Esophagus muscularis mucosa (tissue), 4 donors: Measurements from ENCODE around the gene CHAF1A. TPM values are rescaled to one million over a fixed set of nuclear protein-coding genes. Genes with fewer than 3 reads are reported as not detected.

Experiments
- DNase-seq: peaks from one replicate; pipeline ENCODE4 v3.0.0-alpha.2; 2017; ENCODE audit errors: extremely low spot score
- H3K27ac ChIP-seq, 4 donors: fragments of 200-600 bp; sonication (generic); replicated peaks in 1 of 4; 1 replicate in 3 of 4; 2 replicates in 1 of 4; pipeline ENCODE4 v1.5.1; 2016 to 2019; ENCODE audit warnings: mild to moderate bottlenecking in 1 of 4
- H3K27me3 ChIP-seq, 4 donors: fragments of 200-600 bp; sonication (generic); one replicate each; pipeline versions ENCODE4 v1.5.1 to v1.6.0; 2016 to 2019
- H3K36me3 ChIP-seq, 4 donors: fragments of 200-600 bp; sonication (generic); one replicate each; pipeline ENCODE4 v1.5.1; 2016 to 2019
- H3K4me1 ChIP-seq, 4 donors: fragments of 200-600 bp; sonication (generic); one replicate each; pipeline ENCODE4 v1.5.1; 2016 to 2019
- H3K4me3 ChIP-seq, 4 donors: fragments of 200-600 bp; sonication (generic); 1 replicate in 2 of 4; 2 replicates in 2 of 4; pipeline ENCODE4 v1.5.1; 2016 to 2019; ENCODE audit warnings: mild to moderate bottlenecking in 4 of 4, moderate library complexity in 1 of 4
- H3K9me3 ChIP-seq, 4 donors: fragments of 200-600 bp; sonication (generic); 1 replicate in 3 of 4; 2 replicates in 1 of 4; pipeline ENCODE4 v1.5.1; 2016 to 2019
- EP300 ChIP-seq: sonication (generic); formaldehyde crosslinking; IDR thresholded peaks from one replicate; pipeline ENCODE4 v1.6.1; 2017; ENCODE audit warnings: antibody characterized with exemption
- POLR2A ChIP-seq: fragments of 450-650 bp; IDR thresholded peaks from one replicate; pipeline ENCODE4 v1.6.1; 2017; ENCODE audit warnings: antibody characterized with exemption, moderate library complexity, mild to moderate bottlenecking, low read depth
- POLR2AphosphoS5 ChIP-seq, 2 donors: sonication (generic); formaldehyde crosslinking; IDR thresholded peaks; one replicate each; pipeline ENCODE4 v1.6.1; 2017; ENCODE audit warnings: antibody characterized with exemption in 2 of 2
- WGBS: methylation state at CpG from one replicate; pipeline ENCODE4 v1.1.5; 2018; 5-methylcytosine and 5-hydroxymethylcytosine counted together
- intact Hi-C: fragments of 100-400 bp; cut with DNase I; formaldehyde crosslinking; loops from one replicate; pipeline ENCODE4 v1.15.1; 2023
- total RNA-seq, 4 donors: library from RNA; depleted of rRNA; stranded (reverse); fragments of >200 nt; gene quantifications; one replicate each; pipeline versions ENCODE4 v1.1.0 to v1.2.1, GENCODE V29; 2016
- TF ChIP-seq, protein P1 (sequence below), 3 experiments: fragments of 200-600 bp in 2 of 3; fragments of 450-650 bp in 1 of 3; sonication (generic) in 2 of 3; IDR thresholded peaks; one replicate each; pipeline ENCODE4 v1.5.1; 2017 to 2019; ENCODE audit warnings: antibody characterized with exemption in 3 of 3, mild to moderate bottlenecking in 2 of 3, moderate library complexity in 1 of 3

CHAF1A gene
- total RNA-seq, 4 donors from 2014 or later = 4.6 to 14.6 (median 7.6) TPM

DNA sequence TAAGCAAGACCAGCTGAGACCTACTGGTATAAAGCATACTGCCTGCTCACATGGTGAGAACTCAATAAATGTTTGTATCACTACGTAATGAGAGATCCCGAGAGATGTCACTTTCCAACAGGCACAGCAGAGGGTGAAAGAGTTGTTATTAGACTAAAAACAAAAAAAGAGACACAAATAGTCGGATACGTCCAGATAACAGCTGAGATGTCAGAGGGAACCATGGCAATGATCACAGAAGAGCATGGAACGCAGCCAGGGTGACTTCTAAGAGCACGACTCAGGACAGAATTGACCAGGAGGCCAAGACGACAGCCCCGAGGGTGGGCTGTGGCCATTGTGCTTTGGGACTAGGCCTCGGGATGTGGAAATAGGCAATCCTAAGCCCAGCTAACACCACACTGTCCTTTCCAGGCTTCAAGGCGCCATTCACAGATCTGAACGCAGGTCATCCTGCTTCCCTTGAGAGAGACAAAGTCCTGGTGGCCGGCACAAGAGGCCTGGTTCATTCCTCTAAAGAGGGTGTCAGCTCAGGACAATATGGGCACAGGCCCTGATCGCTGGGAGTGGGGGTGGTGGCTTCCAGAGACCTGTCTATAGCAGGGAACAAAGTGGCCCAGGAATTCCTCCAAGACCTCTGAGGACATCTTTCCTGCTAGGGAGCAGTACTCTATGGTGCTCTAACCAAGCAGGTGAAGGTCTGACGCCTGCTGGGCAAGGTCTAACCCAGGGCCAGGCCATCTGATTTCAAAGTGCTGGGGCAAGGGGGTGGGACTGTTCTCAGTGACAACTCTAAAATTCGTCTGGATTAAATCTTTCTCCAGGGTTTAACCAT is 5.3 kb upstream of the CHAF1A start:
- TF ChIP-seq POLR2A (no peak), EP300 (no peak), POLR2AphosphoS5 (IDR thresholded peaks at IDR 0.05) (no peak)
- TF ChIP-seq, protein P1, sequence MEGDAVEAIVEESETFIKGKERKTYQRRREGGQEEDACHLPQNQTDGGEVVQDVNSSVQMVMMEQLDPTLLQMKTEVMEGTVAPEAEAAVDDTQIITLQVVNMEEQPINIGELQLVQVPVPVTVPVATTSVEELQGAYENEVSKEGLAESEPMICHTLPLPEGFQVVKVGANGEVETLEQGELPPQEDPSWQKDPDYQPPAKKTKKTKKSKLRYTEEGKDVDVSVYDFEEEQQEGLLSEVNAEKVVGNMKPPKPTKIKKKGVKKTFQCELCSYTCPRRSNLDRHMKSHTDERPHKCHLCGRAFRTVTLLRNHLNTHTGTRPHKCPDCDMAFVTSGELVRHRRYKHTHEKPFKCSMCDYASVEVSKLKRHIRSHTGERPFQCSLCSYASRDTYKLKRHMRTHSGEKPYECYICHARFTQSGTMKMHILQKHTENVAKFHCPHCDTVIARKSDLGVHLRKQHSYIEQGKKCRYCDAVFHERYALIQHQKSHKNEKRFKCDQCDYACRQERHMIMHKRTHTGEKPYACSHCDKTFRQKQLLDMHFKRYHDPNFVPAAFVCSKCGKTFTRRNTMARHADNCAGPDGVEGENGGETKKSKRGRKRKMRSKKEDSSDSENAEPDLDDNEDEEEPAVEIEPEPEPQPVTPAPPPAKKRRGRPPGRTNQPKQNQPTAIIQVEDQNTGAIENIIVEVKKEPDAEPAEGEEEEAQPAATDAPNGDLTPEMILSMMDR (IDR thresholded peaks at IDR 0.05) = no peak
- Histone ChIP-seq H3K9me3 (no peaks in the 10 kb centered on the region), H3K36me3 (peaks cover 0 to 28% (median 9%) of the 10 kb centered on the region in 4 donors), H3K4me3 (no peak overlapping the region), H3K27me3 (no peaks in the 10 kb centered on the region), H3K27ac (peak overlapping the region; percentile 12 to 97 (median 42)), H3K4me1 (peaks cover 67 to 88% (median 80%) of the 10 kb centered on the region in 4 donors)
- WGBS = 55% methylated on average over 12 of the region's 15 CpGs
- intact Hi-C loops = no loop called here
- no peak for DNase-seq

DNA sequence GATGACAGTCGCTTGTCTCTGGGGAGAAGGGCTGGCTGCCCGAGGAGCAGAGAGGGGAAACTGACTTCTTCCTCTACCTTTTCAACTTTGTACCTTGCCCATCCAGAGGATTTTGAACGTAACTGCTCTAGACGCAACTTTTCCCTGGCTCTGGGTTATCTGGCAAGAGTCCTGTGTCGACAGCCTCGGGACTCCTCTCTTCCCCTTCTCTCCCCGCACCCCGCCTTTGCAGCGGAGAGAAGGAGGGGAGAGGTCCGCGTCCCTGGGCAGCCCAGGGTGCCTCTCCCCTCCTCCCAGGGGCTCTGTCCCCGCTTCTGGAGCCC is 2.7 kb upstream of the CHAF1A start:
- TF ChIP-seq EP300 = no peak
- H3K27me3 ChIP-seq = no peaks in the 10 kb centered on the region
- peaks cover 0 to 19% (median 9%) of the 10 kb centered on the region in 4 donors for H3K36me3 ChIP-seq
- intact Hi-C loops = loop anchor here (2.0 kb wide), 1 partner anchor 57 kb away; the partner anchor contains the start of gene MPND
- DNase-seq = no peak
- peak overlapping the region; percentile 93 to 99 (median 96) for H3K4me3 ChIP-seq
- H3K4me1 ChIP-seq = peaks cover 51 to 74% (median 66%) of the 10 kb centered on the region in 4 donors
- WGBS = 0% methylated on average over 12 of the region's 12 CpGs
- peak overlapping the region; percentile 97 to 99 (median 98) for H3K27ac ChIP-seq
- H3K9me3 ChIP-seq = no peaks in the 10 kb centered on the region

DNA sequence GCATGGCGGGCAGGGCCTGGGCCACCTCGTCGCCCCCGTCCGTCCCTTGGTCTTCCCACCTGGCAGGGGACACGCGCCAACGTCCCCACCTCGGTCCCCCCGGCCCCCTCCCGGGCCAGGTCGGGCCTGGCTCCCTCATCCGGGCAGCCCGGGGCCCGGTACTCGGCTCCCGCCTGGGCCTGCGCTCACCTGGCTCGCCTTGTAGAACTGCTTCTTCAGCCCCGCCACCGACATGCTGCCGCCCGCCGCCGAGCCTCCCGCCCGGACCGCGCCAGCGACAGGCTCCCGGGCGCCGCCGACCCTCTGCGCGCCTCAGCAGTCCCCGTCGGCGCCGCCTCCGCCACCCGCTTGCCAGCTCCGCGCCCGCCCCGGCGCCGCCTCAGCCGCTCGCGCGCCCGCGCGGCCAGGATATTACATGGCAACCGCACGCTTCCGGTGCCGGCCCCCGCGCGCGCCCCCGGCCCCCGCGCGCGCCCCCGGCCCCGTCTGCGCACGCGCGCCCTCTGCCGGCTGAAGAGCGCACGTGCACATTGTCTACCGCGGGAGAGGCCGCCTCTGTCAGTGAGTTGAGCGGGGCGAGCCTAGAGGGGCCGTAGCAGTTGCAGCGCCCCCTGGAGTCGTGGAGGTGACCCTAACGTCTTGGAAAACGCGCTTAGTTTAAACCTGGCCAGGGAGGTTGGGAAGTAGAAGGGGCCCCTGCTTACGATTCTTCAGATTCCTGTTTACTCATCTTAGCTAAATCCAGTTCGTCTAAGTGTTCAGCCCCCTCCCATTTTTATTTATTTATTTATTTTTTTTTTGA is 2.1 kb upstream of the CHAF1A start, which contains the start of gene SH3GL1:
Gene SH3GL1 (minus strand): TSS at position 413 of the 802 bp plus-strand sequence. CDS start 179 bp downstream, at position 234.
- H3K27me3 ChIP-seq = no peaks in the 10 kb centered on the region
- 1% methylated on average over 15 of the region's 90 CpGs for WGBS
- H3K4me1 ChIP-seq = peaks cover 51 to 68% (median 61%) of the 10 kb centered on the region in 4 donors
- no peaks in the 10 kb centered on the region for H3K9me3 ChIP-seq
- H3K36me3 ChIP-seq = peaks cover 0 to 14% (median 6%) of the 10 kb centered on the region in 4 donors
- H3K27ac ChIP-seq = peak within 1 kb of the TSS; percentile 97 to 99 (median 98)
- TF ChIP-seq EP300 (no peak), POLR2AphosphoS5 (IDR thresholded peaks at IDR 0.05) (peak; percentile 60 to 92), POLR2A (peak; percentile 18)
- TF ChIP-seq, protein P1 (IDR thresholded peaks at IDR 0.05) = peak; percentile 91 to 100 (median 92)
- peak; percentile 98 for DNase-seq
- peak within 1 kb of the TSS; percentile 93 to 99 (median 96) for H3K4me3 ChIP-seq
- intact Hi-C loops = no loop called here

DNA sequence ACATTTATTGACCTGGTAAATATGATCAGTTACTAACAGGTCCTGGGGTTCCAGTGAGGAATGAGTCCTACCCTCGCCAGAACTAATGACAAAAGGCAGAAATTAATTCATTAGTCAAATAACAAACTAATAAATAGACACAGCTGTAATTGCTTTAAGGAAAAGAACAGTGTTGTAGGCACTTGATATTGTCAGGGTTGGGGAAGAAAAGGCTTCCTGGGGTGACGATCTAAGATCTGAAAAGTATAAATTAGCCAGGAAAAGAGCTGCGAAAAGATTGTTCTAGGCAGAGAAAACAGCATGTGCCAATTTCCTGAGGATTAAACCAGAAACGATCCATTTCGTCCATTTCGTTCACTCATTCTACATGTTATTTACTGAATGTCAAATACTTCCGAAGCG is 670 bp upstream of the CHAF1A start:
- intact Hi-C loops = no loop called here
- peak overlapping the region; percentile 87 to 94 (median 92) for H3K27ac ChIP-seq
- 2% methylated on average over 8 of the region's 8 CpGs for WGBS
- H3K9me3 ChIP-seq = no peaks in the 10 kb centered on the region
- DNase-seq = no peak
- H3K27me3 ChIP-seq = no peaks in the 10 kb centered on the region
- H3K4me3 ChIP-seq = peak overlapping the region; percentile 78 to 98 (median 88)
- H3K36me3 ChIP-seq = peaks cover 0 to 7% (median 2%) of the 10 kb centered on the region in 4 donors
- peaks cover 47 to 59% (median 54%) of the 10 kb centered on the region in 4 donors for H3K4me1 ChIP-seq
- TF ChIP-seq POLR2A (no peak), POLR2AphosphoS5 (IDR thresholded peaks at IDR 0.05) (no peak), EP300 (no peak)
- TF ChIP-seq, protein P1 (IDR thresholded peaks at IDR 0.05) = no peak
